Uterus (tissue), 4 donors: Measurements from ENCODE around the gene TAS2R1. TPM values are rescaled to one million over a fixed set of nuclear protein-coding genes. Genes with fewer than 3 reads are reported as not detected.

Experiments
- DNase-seq, 2 donors: peaks; one replicate each; pipeline ENCODE4 v3.0.0-alpha.2; 2019 to 2020
- H3K27ac ChIP-seq, 2 donors: fragments of 200-600 bp; sonication (generic); 1 replicate in 1 of 2; 2 replicates in 1 of 2; pipeline ENCODE4 v1.5.1; 2016 to 2018
- H3K27me3 ChIP-seq, 2 donors: fragments of 200-600 bp; sonication (generic); one replicate each; pipeline ENCODE4 v1.5.1; 2018 to 2019; ENCODE audit warnings: control low read depth in 1 of 2
- H3K36me3 ChIP-seq, 2 donors: fragments of 200-600 bp; sonication (generic); one replicate each; pipeline ENCODE4 v1.5.1; 2019; ENCODE audit warnings: control low read depth in 1 of 2
- H3K4me1 ChIP-seq, 2 donors: fragments of 200-600 bp; sonication (generic); one replicate each; pipeline ENCODE4 v1.5.1; 2018 to 2019; ENCODE audit warnings: control low read depth in 1 of 2
- H3K4me3 ChIP-seq, 2 donors: fragments of 200-600 bp; sonication (generic); 1 replicate in 1 of 2; 2 replicates in 1 of 2; pipeline ENCODE4 v1.5.1; 2018 to 2019; ENCODE audit warnings: mild to moderate bottlenecking in 1 of 2
- H3K9me3 ChIP-seq, 2 donors: fragments of 200-600 bp; sonication (generic); one replicate each; pipeline ENCODE4 v1.5.1; 2019; ENCODE audit warnings: control low read depth in 1 of 2
- POLR2A ChIP-seq, 2 donors: fragments of 450-650 bp; IDR thresholded peaks; one replicate each; pipeline ENCODE4 v1.6.1; 2016; ENCODE audit warnings: antibody characterized with exemption in 2 of 2, mild to moderate bottlenecking in 1 of 2, moderate library complexity in 1 of 2
- intact Hi-C: fragments of 100-400 bp; cut with DNase I; formaldehyde crosslinking; loops from one replicate; pipeline ENCODE4 v1.15.1; 2023; ENCODE audit warnings: low total_unique reads
- total RNA-seq, 4 donors: library from RNA; depleted of rRNA in 3 of 4; stranded (reverse); fragments of >200 nt in 3 of 4; gene quantifications; one replicate each; pipeline versions ENCODE4 v1.1.0 to v1.2.4, GENCODE V29; 2014 to 2023
- TF ChIP-seq, protein P1 (sequence below), 4 experiments: fragments of 200-600 bp in 2 of 4; fragments of 450-650 bp in 2 of 4; sonication (generic) in 2 of 4; IDR thresholded peaks; one replicate each; pipeline ENCODE4 v1.5.1; 2016 to 2019; ENCODE audit warnings: antibody characterized with exemption in 4 of 4, mild to moderate bottlenecking in 2 of 4, moderate library complexity in 1 of 4
- donor health status: DM: yes; HTN: yes; CAD: no.

TAS2R1 gene
- total RNA-seq, 4 donors from 2014 or later, result not detected

DNA sequence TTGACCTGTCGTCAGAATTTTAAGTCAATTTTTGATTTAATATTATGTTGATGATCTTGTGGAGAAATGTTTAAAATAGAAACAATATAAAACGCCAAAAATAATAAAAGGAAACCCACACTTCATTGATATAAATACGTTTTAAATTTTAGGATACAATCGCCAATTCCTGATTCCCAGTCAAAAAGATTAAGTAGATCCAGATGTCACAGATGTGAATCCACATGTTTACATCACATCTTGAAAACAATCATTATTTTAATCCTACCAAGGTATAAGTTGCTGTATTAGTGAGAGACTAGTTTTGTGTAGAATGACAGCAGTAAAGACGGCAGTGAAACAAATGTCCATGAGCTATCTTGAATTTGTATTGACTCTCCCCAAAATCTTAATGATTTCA lies 4.9 kb downstream of the TAS2R1 start:
- TF ChIP-seq POLR2A (IDR thresholded peaks at IDR 0.05), result no peak
- TF ChIP-seq, protein P1, sequence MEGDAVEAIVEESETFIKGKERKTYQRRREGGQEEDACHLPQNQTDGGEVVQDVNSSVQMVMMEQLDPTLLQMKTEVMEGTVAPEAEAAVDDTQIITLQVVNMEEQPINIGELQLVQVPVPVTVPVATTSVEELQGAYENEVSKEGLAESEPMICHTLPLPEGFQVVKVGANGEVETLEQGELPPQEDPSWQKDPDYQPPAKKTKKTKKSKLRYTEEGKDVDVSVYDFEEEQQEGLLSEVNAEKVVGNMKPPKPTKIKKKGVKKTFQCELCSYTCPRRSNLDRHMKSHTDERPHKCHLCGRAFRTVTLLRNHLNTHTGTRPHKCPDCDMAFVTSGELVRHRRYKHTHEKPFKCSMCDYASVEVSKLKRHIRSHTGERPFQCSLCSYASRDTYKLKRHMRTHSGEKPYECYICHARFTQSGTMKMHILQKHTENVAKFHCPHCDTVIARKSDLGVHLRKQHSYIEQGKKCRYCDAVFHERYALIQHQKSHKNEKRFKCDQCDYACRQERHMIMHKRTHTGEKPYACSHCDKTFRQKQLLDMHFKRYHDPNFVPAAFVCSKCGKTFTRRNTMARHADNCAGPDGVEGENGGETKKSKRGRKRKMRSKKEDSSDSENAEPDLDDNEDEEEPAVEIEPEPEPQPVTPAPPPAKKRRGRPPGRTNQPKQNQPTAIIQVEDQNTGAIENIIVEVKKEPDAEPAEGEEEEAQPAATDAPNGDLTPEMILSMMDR (IDR thresholded peaks at IDR 0.05), result no peak
- no peak for DNase-seq
- H3K27ac ChIP-seq, result no peak overlapping the region
- intact Hi-C loops, result no loop called here
- no peaks in the 10 kb centered on the region for H3K9me3 ChIP-seq
- no peaks in the 10 kb centered on the region for H3K4me1 ChIP-seq
- H3K4me3 ChIP-seq, result no peak overlapping the region
- no peaks in the 10 kb centered on the region for H3K27me3 ChIP-seq
- H3K36me3 ChIP-seq, result no peaks in the 10 kb centered on the region

DNA sequence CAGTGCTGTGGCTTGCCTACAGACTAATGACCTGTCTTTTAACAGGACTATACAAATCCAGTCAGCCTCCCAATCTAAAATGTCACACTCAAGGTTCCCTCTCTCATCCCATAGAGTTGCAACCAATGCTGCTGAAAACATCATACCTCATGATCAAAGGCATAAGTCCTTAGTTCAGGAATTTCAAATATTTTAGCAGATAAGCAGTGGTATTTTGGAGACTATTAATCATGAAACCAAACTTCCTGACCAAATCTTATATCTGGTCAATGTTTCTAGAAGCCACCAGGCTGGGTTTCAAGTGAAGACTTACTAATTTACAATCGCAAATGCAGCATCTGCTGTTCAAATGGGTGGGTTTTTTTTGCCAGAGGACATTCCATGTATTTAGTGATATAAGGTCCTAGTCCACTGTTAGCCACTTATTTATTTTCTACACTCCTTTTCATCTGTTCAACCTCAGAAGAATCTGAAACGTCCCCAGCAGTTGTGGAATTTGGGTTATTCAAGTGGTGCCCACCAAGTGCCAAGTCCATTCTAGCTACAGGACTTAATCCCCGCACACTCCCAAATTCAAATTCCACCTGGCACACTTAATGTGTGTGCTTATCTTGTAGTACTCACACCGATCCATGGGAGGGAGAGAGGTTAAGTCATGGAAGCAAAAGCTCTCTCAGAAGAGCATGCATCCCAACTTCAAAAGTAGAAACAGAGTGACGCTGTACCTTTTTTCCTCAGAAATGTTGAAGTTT lies 5.8 kb downstream of the TAS2R1 start:
- DNase-seq, result no peak
- TF ChIP-seq POLR2A (IDR thresholded peaks at IDR 0.05), result no peak
- TF ChIP-seq, protein P1 (IDR thresholded peaks at IDR 0.05), result no peak
- Histone ChIP-seq H3K4me1 (no peaks in the 10 kb centered on the region), H3K27me3 (no peaks in the 10 kb centered on the region), H3K9me3 (no peaks in the 10 kb centered on the region), H3K4me3 (no peak overlapping the region), H3K36me3 (no peaks in the 10 kb centered on the region), H3K27ac (no peak overlapping the region)
- intact Hi-C loops, result no loop called here

DNA sequence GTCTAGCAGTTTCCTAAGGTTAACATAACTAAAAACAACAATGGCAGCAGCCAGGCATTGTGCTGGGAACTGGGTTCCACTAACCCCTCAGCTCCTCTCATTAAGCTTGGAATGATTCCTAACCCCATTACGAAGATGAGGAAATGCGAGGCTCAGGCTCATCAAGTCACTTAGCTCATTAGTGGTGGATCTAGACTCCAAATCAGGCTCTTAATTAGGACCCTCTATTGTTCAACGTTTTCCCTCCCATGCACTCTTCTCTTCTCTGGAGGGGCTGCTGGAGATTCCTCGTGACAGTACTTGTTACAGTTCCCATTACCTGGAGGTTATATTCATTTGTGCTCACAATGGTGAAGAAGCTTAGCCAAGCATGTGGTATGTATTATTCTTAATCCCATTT lies 6.5 kb downstream of the TAS2R1 start:
- Histone ChIP-seq H3K27ac (no peak overlapping the region), H3K9me3 (no peaks in the 10 kb centered on the region), H3K27me3 (no peaks in the 10 kb centered on the region), H3K36me3 (no peaks in the 10 kb centered on the region), H3K4me1 (no peaks in the 10 kb centered on the region), H3K4me3 (no peak overlapping the region)
- intact Hi-C loops, result no loop called here
- no peak for TF ChIP-seq POLR2A (IDR thresholded peaks at IDR 0.05)
- TF ChIP-seq, protein P1 (IDR thresholded peaks at IDR 0.05), result no peak
- DNase-seq, result no peak

DNA sequence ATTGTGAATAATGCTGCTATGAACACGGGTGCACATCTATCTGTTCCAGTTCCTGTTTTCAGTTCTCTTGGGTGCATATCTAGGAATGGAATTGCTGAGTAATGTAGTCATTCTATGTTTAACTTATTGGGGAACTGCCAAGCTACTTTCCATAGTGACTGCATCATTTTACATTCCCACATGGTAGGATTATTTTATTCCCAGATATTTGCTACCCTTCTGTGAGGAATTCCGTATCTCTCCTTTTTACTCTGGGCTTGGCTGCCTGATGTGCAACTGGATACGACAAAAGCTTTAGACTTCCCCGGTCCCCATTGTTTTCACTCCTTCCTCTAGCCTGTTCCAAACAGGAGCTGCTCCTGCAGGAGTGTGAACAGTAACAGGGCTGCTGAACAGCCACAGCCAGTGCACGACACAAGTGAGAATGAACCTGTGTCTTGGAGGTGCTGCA lies 7.2 kb downstream of the TAS2R1 start:
- TF ChIP-seq POLR2A (IDR thresholded peaks at IDR 0.05), result no peak
- Histone ChIP-seq H3K4me3 (no peak overlapping the region), H3K9me3 (no peaks in the 10 kb centered on the region), H3K36me3 (no peaks in the 10 kb centered on the region), H3K27ac (no peak overlapping the region), H3K27me3 (no peaks in the 10 kb centered on the region), H3K4me1 (no peaks in the 10 kb centered on the region)
- no peak for DNase-seq
- intact Hi-C loops, result no loop called here

DNA sequence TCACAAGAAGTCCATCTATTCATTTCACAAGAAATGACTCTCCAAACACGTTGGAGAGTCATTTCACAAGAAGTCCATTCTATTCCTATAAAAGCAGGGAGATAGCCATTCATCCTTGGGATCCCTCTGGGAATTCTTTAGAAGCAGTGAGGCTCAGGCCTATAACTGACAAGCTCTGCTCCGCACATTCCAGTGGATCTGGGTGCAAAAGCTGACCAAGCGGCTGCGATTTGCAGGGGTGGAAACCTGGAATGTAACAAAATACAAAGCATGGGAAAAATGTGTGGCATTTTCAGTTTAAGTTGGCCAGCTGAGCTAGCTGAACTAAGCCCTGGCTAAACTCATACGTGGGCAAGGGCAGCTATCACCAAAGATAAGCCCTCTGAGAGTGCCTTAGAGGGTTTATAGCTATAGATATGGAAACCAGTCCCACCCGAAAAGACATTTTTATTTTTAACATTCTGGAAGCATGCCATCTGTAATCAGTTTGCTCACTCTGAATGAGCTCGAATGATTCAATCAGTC lies 8.7 kb downstream of the TAS2R1 start:
- Histone ChIP-seq H3K4me1 (no peaks in the 10 kb centered on the region), H3K36me3 (no peaks in the 10 kb centered on the region), H3K9me3 (no peaks in the 10 kb centered on the region), H3K4me3 (no peak overlapping the region), H3K27me3 (no peaks in the 10 kb centered on the region), H3K27ac (no peak overlapping the region)
- no peak for DNase-seq
- intact Hi-C loops, result no loop called here
- TF ChIP-seq POLR2A (IDR thresholded peaks at IDR 0.05), result no peak
- TF ChIP-seq, protein P1 (IDR thresholded peaks at IDR 0.05), result no peak
